Heart right ventricle (tissue), 16 donors: Measurements from ENCODE around the gene PLEK. TPM values are rescaled to one million over a fixed set of nuclear protein-coding genes. Genes with fewer than 3 reads are reported as not detected.
A peak's percentile ranks its signal among the peaks of the same experiment; 100 is the strongest.

Source experiments
- ATAC-seq, 8 donors: fragments of 200-7000 bp; cut with Tn5 transposase; one replicate each; pipeline ENCODE4 v1.9.1; 2020; ENCODE audit warnings: mild to moderate bottlenecking in 8 of 8, moderate library complexity in 8 of 8, moderate number of reproducible peaks in 1 of 8
- DNase-seq, 2 donors: peaks; one replicate each; pipeline ENCODE4 v3.0.0-alpha.2; 2020
- H3K27ac ChIP-seq, 10 donors: fragments of 200-600 bp; sonication (generic) in 2 of 10; one replicate each; pipeline versions ENCODE4 v1.5.0 to v1.8.0; 2020 to 2022; ENCODE audit warnings: mild to moderate bottlenecking in 3 of 10
- H3K27me3 ChIP-seq, 7 donors: fragments of 200-600 bp; one replicate each; pipeline ENCODE4 v1.8.0; 2021 to 2022; ENCODE audit warnings: mild to moderate bottlenecking in 2 of 7
- H3K36me3 ChIP-seq, 9 donors: fragments of 200-600 bp; sonication (generic) in 1 of 9; one replicate each; pipeline versions ENCODE4 v1.5.0 to v1.8.0; 2020 to 2022; ENCODE audit warnings: mild to moderate bottlenecking in 2 of 9
- H3K4me1 ChIP-seq, 9 donors: fragments of 200-600 bp; sonication (generic) in 1 of 9; one replicate each; pipeline versions ENCODE4 v1.5.0 to v1.8.0; 2020 to 2022; ENCODE audit warnings: mild to moderate bottlenecking in 4 of 9
- H3K4me3 ChIP-seq, 10 donors: fragments of 200-600 bp; sonication (generic) in 2 of 10; one replicate each; pipeline versions ENCODE4 v1.5.0 to v1.8.0; 2020 to 2022; ENCODE audit warnings: mild to moderate bottlenecking in 7 of 10, moderate library complexity in 2 of 10
- H3K9me3 ChIP-seq, 11 donors: fragments of 200-600 bp in 10 of 11; sonication (generic) in 2 of 11; one replicate each; pipeline versions ENCODE4 v1.5.0 to v1.8.0; 2013 to 2022; ENCODE audit warnings: mild to moderate bottlenecking in 2 of 11, control low read depth in 1 of 11, moderate library complexity in 1 of 11
- CTCF ChIP-seq, 9 donors: fragments of 200-600 bp; sonication (generic) in 2 of 9; IDR thresholded peaks; one replicate each; pipeline versions ENCODE4 v1.5.0 to v1.8.0; 2021 to 2022; ENCODE audit warnings: antibody characterized with exemption in 9 of 9, mild to moderate bottlenecking in 5 of 9, moderate library complexity in 1 of 9
- WGBS, 2 donors: extraction: QIAGEN DNeasy Blood & Tissue Kit; methylation state at CpG; one replicate each; pipeline ENCODE4 v1.1.7; 2013; ENCODE audit warnings: inconsistent platforms in 1 of 2; 5-methylcytosine and 5-hydroxymethylcytosine counted together
- intact Hi-C, 10 donors: fragments of 100-400 bp; cut with DNase I; formaldehyde crosslinking; loops; one replicate each; pipeline versions ENCODE4 v1.11.1 to v1.14.2; 2022
- polyA plus RNA-seq, 2 donors: library from polyadenylated mRNA; stranded (reverse); fragments of 200-250 nt; gene quantifications; one replicate each; pipeline ENCODE4 v1.2.3, GENCODE V29; 2013
- total RNA-seq, 10 donors: library from RNA; stranded (reverse); fragmentation: NEBNext Ultra II Directional in 3 of 10; extraction: Animal tissue kit (Norgen Biotek cat#: 25700) in 3 of 10; gene quantifications; one replicate each; pipeline versions ENCODE4 v1.2.1 to v1.2.4, GENCODE V29; 2021 to 2023
- donor health status: Arrhythmogenic right ventricular cardiomyopathy.
- donor health status: ischemic (EF 13 %, LVEDD 7.1; RV severe dilation, severe dysfunction).
- donor health status: healthy with polysubstance abuse.
- donor health status: DM: no; HTN: yes; CAD: no.
- donor health status: DM: no; HTN: no; CAD: no.
- donor health status: ischemic (EF 25% LVEDD 6.9; RV normal size, moderate dysfunction).
- donor health status: ischemic (EF 25% LVEDD 5.7; RV mildly dilated, moderate dysfunction).
- donor health status: healthy.
- donor health status: DM: yes; HTN: yes; CAD: no.
- donor health status: Ischemic cardiomyopathy.
- donor health status: ischemic (EF 35%, LVEDD 5.7; RV mildly dilated, moderate dysfunction).
- donor health status: nonischemic (EF 11% LVEDD 7.7; RV severe dilation, severe dysfunction).
- donor health status: DM: yes; HTN: yes; CAD: no.
- donor health status: PGD.
- donor health status: ischemic (EF 29% LVEDD 5.4; RV normal size, mild dysfunction).
- donor health status: nonischemic (EF 23%, LVEDD 6.1; RV moderate dilation, normal function).

The PLEK gene
- total and polyA plus RNA-seq, 12 donors = 1.1 to 46.3 (median 2.7) TPM

GRCh38 chr2:68429311-68429826, 64.3 kb downstream of the PLEK start:
- no peaks in the 10 kb centered on the region for H3K9me3 ChIP-seq
- no peak for TF ChIP-seq CTCF (IDR thresholded peaks at IDR 0.05)
- H3K36me3 ChIP-seq = no peaks in the 10 kb centered on the region
- no peak overlapping the region for H3K4me3 ChIP-seq
- no peak overlapping the region for H3K27ac ChIP-seq
- no peak for DNase-seq
- H3K4me1 ChIP-seq = peaks cover 0 to 48% (median 10%) of the 10 kb centered on the region in 9 donors
- WGBS, 2 donors = 88% methylated on average over 7 of the region's 7 CpGs
- H3K27me3 ChIP-seq = no peaks in the 10 kb centered on the region
- intact Hi-C loops = loop anchor here in 1 of 10 donors (5.0 kb wide), 1 partner anchor 47 kb away; no protein-coding TSS in a partner anchor
- no peak for ATAC-seq

GRCh38 chr2:68431316-68431972, 66.4 kb downstream of the PLEK start:
- Histone ChIP-seq H3K27ac (no peak overlapping the region), H3K27me3 (no peaks in the 10 kb centered on the region), H3K4me1 (peaks cover 5 to 38% (median 18%) of the 10 kb centered on the region in 9 donors), H3K36me3 (no peaks in the 10 kb centered on the region), H3K4me3 (no peak overlapping the region), H3K9me3 (no peaks in the 10 kb centered on the region)
- intact Hi-C loops = loop anchor here in 3 of 10 donors (10.0 kb wide), 2 partner anchors 67 to 307 kb away; partner anchors contain the start of gene PLEK (in 2 of the 3)
- no peak for TF ChIP-seq CTCF (IDR thresholded peaks at IDR 0.05)
- no peak for DNase-seq
- WGBS, 2 donors = 80 to 84% methylated on average over 8 of the region's 8 CpGs
- ATAC-seq = peak in 2 of 8 donors; percentile 18 to 35

GRCh38 chr2:68432696-68433658, 67.9 kb downstream of the PLEK start:
- 84% methylated on average over 14 of the region's 14 CpGs for WGBS, 2 donors
- Histone ChIP-seq H3K27ac (no peak overlapping the region), H3K36me3 (no peaks in the 10 kb centered on the region), H3K9me3 (no peaks in the 10 kb centered on the region), H3K4me3 (no peak overlapping the region), H3K27me3 (no peaks in the 10 kb centered on the region), H3K4me1 (peaks cover 5 to 34% (median 21%) of the 10 kb centered on the region in 9 donors)
- TF ChIP-seq CTCF (IDR thresholded peaks at IDR 0.05) = no peak
- intact Hi-C loops = loop anchor here in 3 of 10 donors (10.0 kb wide), 2 partner anchors 68 to 308 kb away; partner anchors contain the start of gene PLEK (in 2 of the 3)
- DNase-seq = no peak
- peak in 2 of 8 donors; percentile 25 to 53 for ATAC-seq

GRCh38 chr2:68434981-68435380, 69.9 kb downstream of the PLEK start:
- intact Hi-C loops = loop anchor here in 3 of 10 donors (10.0 kb wide), 2 partner anchors 70 to 310 kb away; partner anchors contain the start of gene PLEK (in 2 of the 3)
- DNase-seq (no peak), ATAC-seq (peak in 1 of 8 donors; percentile 41)
- Histone ChIP-seq H3K36me3 (no peaks in the 10 kb centered on the region), H3K27ac (peak overlapping the region in 1 of 10 donors; percentile 70), H3K4me3 (no peak overlapping the region), H3K4me1 (peaks cover 0 to 33% (median 20%) of the 10 kb centered on the region in 9 donors), H3K27me3 (no peaks in the 10 kb centered on the region), H3K9me3 (no peaks in the 10 kb centered on the region)
- TF ChIP-seq CTCF (IDR thresholded peaks at IDR 0.05) = no peak
